ENCODE results near the gene PRSS27. TPM values are rescaled to one million over a fixed set of nuclear protein-coding genes. Genes with fewer than 3 reads are reported as not detected.
"Not testable (repeated sequence)": the region's sequence is repeated elsewhere in the genome, so short reads cannot be mapped to it uniquely, and the experiment has no call there.

PRSS27 gene
- total RNA-seq, 4 donors from 2014 or later: 1.3 to 4.2 (median 2.4) TPM

GRCh38 chr16:2699791-2700600, 20.0 kb downstream of the PRSS27 start:
- peaks cover 7 to 87% (median 22%) of the 10 kb centered on the region in 3 donors for H3K36me3 ChIP-seq
- H3K27ac ChIP-seq: no peak overlapping the region
- no peak overlapping the region for H3K4me3 ChIP-seq
- TF ChIP-seq EP300 (IDR thresholded peaks at IDR 0.05): no peak
- TF ChIP-seq CTCF (IDR thresholded peaks at IDR 0.05): no peak
- TF ChIP-seq POLR2A (IDR thresholded peaks at IDR 0.05): no peak
- no peaks in the 10 kb centered on the region for H3K9me3 ChIP-seq
- 87 to 91% methylated on average over 24 to 26 of the region's 28 CpGs for WGBS, 2 donors
- DNase-seq (ENCODE audit: low spot score in 2 of 2): no peak
- no peaks in the 10 kb centered on the region for H3K4me1 ChIP-seq
- no peaks in the 10 kb centered on the region for H3K27me3 ChIP-seq

- H3K36me3 ChIP-seq: peaks cover 7 to 78% (median 22%) of the 10 kb centered on the region in 3 donors
- no peak for TF ChIP-seq EP300 (IDR thresholded peaks at IDR 0.05)
- DNase-seq (ENCODE audit: low spot score in 2 of 2): no peak
- no peaks in the 10 kb centered on the region for H3K4me1 ChIP-seq
- no peak overlapping the region for H3K27ac ChIP-seq
- 79 to 88% methylated on average over 28 to 30 of the region's 32 CpGs for WGBS, 2 donors
- H3K27me3 ChIP-seq: no peaks in the 10 kb centered on the region
- H3K4me3 ChIP-seq: no peak overlapping the region
- H3K9me3 ChIP-seq: no peaks in the 10 kb centered on the region
These were observed 20.9 kb downstream of the PRSS27 start for GRCh38 chr16:2698965-2699750.

GRCh38 chr16:2698103-2698870, 21.7 kb downstream of the PRSS27 start:
- H3K36me3 ChIP-seq: peaks cover 7 to 70% (median 22%) of the 10 kb centered on the region in 3 donors
- TF ChIP-seq CTCF (IDR thresholded peaks at IDR 0.05): no peak
- no peak for TF ChIP-seq POLR2A (IDR thresholded peaks at IDR 0.05)
- TF ChIP-seq EP300 (IDR thresholded peaks at IDR 0.05): no peak
- WGBS, 2 donors: 92 to 95% methylated on average over 15 to 19 of the region's 28 CpGs

GRCh38 chr16:2697401-2697948, 22.5 kb downstream of the PRSS27 start:
- no peak for DNase-seq (ENCODE audit: low spot score in 2 of 2)
- H3K36me3 ChIP-seq: peaks cover 3 to 62% (median 20%) of the 10 kb centered on the region in 3 donors
- no peaks in the 10 kb centered on the region for H3K27me3 ChIP-seq
- H3K4me1 ChIP-seq: peaks cover 0 to 11% (median 8%) of the 10 kb centered on the region in 4 donors
- WGBS, 2 donors: 93% methylated on average over 15 to 16 of the region's 17 CpGs
- H3K27ac ChIP-seq: no peak overlapping the region
- no peaks in the 10 kb centered on the region for H3K9me3 ChIP-seq
- no peak for TF ChIP-seq EP300 (IDR thresholded peaks at IDR 0.05)
- no peak for TF ChIP-seq POLR2A (IDR thresholded peaks at IDR 0.05)
- no peak for TF ChIP-seq CTCF (IDR thresholded peaks at IDR 0.05)
- no peak overlapping the region for H3K4me3 ChIP-seq

More at GRCh38 chr16:2698103-2698870, 21.7 kb downstream of the PRSS27 start:
- H3K4me3 ChIP-seq: no peak overlapping the region
- H3K27ac ChIP-seq: no peak overlapping the region
- no peaks in the 10 kb centered on the region for H3K27me3 ChIP-seq
- no peak for DNase-seq (ENCODE audit: low spot score in 2 of 2)
- peaks cover 0 to 3% (median 1%) of the 10 kb centered on the region in 4 donors for H3K4me1 ChIP-seq
- H3K9me3 ChIP-seq: no peaks in the 10 kb centered on the region

- peaks cover 0 to 54% (median 14%) of the 10 kb centered on the region in 3 donors for H3K36me3 ChIP-seq
- WGBS, 2 donors: 87 to 89% methylated on average over 34 of the region's 37 CpGs
These were observed 23.3 kb downstream of the PRSS27 start for GRCh38 chr16:2696601-2697250.

More at GRCh38 chr16:2696601-2697250, 23.3 kb downstream of the PRSS27 start:
- DNase-seq (ENCODE audit: low spot score in 2 of 2); H3K4me3 ChIP-seq; H3K27ac ChIP-seq; H3K27me3 ChIP-seq; H3K9me3 ChIP-seq: not testable (repeated sequence)
- H3K4me1 ChIP-seq: peaks cover 0 to 19% (median 13%) of the 10 kb centered on the region in 4 donors
